HG02938 (cell line): Measurements from ENCODE around the gene ZNF592.

Experiments used
- ATAC-seq: cut with Tn5 transposase; IDR thresholded peaks from one replicate; pipeline ENCODE4 v1.9.1; 2021; ENCODE audit warnings: mild to moderate bottlenecking, moderate library complexity; ENCODE audit not compliant: unreplicated experiment

The ZNF592 gene

GRCh38 chr15:84748274-84749110 lies at the start of gene ZNF592:
TSS of gene ZNF592 (plus strand) at chr15:84748592. CDS start at chr15:84782676, 34,084 bp downstream.
- ATAC-seq, result peak; percentile 45

GRCh38 chr15:84699538-84700191 lies 48.7 kb upstream of the ZNF592 start:
- no peak for ATAC-seq

GRCh38 chr15:84702961-84703482 lies 45.4 kb upstream of the ZNF592 start:
- ATAC-seq, result no peak

GRCh38 chr15:84703808-84704207 lies 44.6 kb upstream of the ZNF592 start:
- ATAC-seq, result no peak

GRCh38 chr15:84714372-84714771 lies 34.0 kb upstream of the ZNF592 start:
- no peak for ATAC-seq

GRCh38 chr15:84714821-84715220 lies 33.6 kb upstream of the ZNF592 start:
- no peak for ATAC-seq

- peak; percentile 12 for ATAC-seq
Measured at GRCh38 chr15:84715441-84716035, 32.9 kb upstream of the ZNF592 start.

GRCh38 chr15:84716036-84716732 lies 32.2 kb upstream of the ZNF592 start, which contains the start of gene SEC11A:
TSS of gene SEC11A (minus strand) at chr15:84716139. CDS start at chr15:84716075, 64 bp downstream.
- peak; percentile 89 for ATAC-seq

GRCh38 chr15:84721371-84721770 lies 27.0 kb upstream of the ZNF592 start:
- no peak for ATAC-seq

GRCh38 chr15:84722628-84723027 lies 25.8 kb upstream of the ZNF592 start:
- ATAC-seq, result no peak

- no peak for ATAC-seq
Measured at GRCh38 chr15:84725001-84725491, 23.3 kb upstream of the ZNF592 start.

- no peak for ATAC-seq
Measured at GRCh38 chr15:84727429-84727828, 21.0 kb upstream of the ZNF592 start.

- no peak for ATAC-seq
Measured at GRCh38 chr15:84731774-84732173, 16.6 kb upstream of the ZNF592 start.

GRCh38 chr15:84734794-84735479 lies 13.5 kb upstream of the ZNF592 start:
- ATAC-seq, result peak; percentile 52

GRCh38 chr15:84735480-84736061 lies 12.8 kb upstream of the ZNF592 start:
- ATAC-seq, result peak; percentile 43

GRCh38 chr15:84736375-84736774 lies 12.0 kb upstream of the ZNF592 start:
- ATAC-seq, result peak; percentile 46

- no peak for ATAC-seq
Measured at GRCh38 chr15:84737005-84737404, 11.4 kb upstream of the ZNF592 start.

- ATAC-seq, result no peak
Measured at GRCh38 chr15:84740691-84741090, 7.7 kb upstream of the ZNF592 start.

GRCh38 chr15:84741121-84741520 lies 7.3 kb upstream of the ZNF592 start:
- ATAC-seq, result no peak
